ENCODE results near the gene ELMOD3.
"Not testable (repeated sequence)": the region's sequence is repeated elsewhere in the genome, so short reads cannot be mapped to it uniquely, and the experiment has no call there.

The ELMOD3 gene

DNA sequence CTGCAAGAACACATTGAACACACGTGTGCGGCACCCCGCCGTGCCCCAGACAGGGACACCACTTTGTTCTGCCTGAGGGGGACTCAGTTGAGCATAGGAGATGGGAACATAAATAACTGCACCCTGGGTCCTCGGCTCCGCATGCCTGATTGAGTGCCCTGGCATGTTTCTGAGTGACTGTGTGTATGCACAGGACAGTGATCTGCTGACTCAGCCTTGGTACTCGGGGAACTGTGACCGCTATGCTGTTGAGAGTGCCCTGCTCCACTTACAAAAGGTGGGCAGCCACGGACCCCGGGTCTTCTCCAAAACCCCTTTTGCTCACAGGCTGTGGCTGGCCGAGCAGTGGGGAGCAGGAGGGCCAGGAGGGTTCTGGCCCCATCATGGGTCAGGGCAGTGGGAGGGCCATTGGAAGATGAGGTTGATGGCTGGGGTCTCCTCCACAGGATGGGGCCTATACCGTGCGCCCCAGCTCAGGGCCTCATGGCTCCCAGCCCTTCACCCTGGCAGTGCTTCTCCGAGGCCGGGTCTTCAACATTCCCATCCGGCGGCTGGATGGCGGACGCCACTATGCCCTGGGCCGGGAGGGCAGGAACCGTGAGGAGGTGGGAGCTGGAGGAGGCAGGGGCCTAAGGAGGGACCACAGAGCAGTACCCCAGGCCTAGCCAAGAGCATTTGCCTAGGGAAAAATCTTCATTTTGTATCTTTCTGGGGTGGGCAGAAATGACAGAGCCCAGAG lies 80.8 kb downstream of the ELMOD3 start:
- no peak overlapping the region for H3K4me3 ChIP-seq (ENCODE audit: low read depth, low read length)

DNA sequence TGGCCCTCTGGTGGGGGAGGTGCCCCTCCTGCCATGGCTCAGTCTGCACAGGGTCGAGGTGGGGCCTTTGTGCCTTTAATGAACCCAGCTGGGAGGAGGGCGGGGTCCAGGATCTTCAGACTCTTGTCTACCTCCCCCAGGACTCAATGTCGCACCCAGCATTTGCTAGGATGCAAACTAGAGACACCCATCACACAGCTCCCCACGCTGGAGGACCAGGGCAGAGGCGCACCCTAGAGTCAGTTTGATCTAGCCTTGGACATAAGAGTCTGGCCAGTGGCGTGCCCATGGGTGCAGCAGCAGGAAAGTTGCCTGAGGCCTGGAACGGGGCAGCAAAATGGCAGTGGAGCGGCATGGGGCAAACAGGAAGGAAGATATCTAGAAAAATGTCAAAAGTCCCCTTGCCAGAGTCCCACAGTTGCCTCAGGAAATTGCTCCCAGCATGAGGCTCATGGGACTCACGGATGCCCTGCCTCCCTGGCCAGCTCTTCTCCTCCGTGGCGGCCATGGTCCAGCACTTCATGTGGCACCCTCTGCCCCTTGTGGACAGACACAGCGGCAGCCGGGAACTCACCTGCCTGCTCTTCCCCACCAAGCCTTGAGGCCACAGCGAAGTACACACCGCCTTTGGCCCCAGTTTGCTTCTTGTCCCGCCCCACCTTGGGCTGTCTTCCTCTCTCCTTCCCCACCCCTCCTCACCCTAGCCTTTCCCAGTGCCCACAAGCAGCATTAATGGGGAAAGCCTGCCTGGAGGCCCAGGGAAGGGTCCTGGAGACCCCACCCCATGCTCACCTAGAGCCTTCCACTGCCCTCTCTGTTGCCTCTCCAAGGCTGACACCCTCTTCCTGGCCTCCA lies 81.6 kb downstream of the ELMOD3 start:
- TF ChIP-seq CTCF (IDR thresholded peaks at IDR 0.05; ENCODE audit: control insufficient read depth, extremely low read depth, insufficient read depth), result no peak
- H3K4me3 ChIP-seq (ENCODE audit: low read depth, low read length), result no peak overlapping the region
- no peak for DNase-seq (ENCODE audit: low read depth)

More for the DNA sequence above, 80.8 kb downstream of the ELMOD3 start:
- no peak for DNase-seq (ENCODE audit: low read depth)
- TF ChIP-seq CTCF (IDR thresholded peaks at IDR 0.05; ENCODE audit: control insufficient read depth, extremely low read depth, insufficient read depth), result no peak

GRCh38 chr2:85436836-85437487 lies 82.4 kb downstream of the ELMOD3 start:
- no peak for TF ChIP-seq CTCF (IDR thresholded peaks at IDR 0.05; ENCODE audit: control insufficient read depth, extremely low read depth, insufficient read depth)
- no peak overlapping the region for H3K4me3 ChIP-seq (ENCODE audit: low read depth, low read length)
- no peak for DNase-seq (ENCODE audit: low read depth)

GRCh38 chr2:85437488-85438200 lies 83.1 kb downstream of the ELMOD3 start:
- no peak overlapping the region for H3K4me3 ChIP-seq (ENCODE audit: low read depth, low read length)
- DNase-seq (ENCODE audit: low read depth), result no peak
- no peak for TF ChIP-seq CTCF (IDR thresholded peaks at IDR 0.05; ENCODE audit: control insufficient read depth, extremely low read depth, insufficient read depth)

DNA sequence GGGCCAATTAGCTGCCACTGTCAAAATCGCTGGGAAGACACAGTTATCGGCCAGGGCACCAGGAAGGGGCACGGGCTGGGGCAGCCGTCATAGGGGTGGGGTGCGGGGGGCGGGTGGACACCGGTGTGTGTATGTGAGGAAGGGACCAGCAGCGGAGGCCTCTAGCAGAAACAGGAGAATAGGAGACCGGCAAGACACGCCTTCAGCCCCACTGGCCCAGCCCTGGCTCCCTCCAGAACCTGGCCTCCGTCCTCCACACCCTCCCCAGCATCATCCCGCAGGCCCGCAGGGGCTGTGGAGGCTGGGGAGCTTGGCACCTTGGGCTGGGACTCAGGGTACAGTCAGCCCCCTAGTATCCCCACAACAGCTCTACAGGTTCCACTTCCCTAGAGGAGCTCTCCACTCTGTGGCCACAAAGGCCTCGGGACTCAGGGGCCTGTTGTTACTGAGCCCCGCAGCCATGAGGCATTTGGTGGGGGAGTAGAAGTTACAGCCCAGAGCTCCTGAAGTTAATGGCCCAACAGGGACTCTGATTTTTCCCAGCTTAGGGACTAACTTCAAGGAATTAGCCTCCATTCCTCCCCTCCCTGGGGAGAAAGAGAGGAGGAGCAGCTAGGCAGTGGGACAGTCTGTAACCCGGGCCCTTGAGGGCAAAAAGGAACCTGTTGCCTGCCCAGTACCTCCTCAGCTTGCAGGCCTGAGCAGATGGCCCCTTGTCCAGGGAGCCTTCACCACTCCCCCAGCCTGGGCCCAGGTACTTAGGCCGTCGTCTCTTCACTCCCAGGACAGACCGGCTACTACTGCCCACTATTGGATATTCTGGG lies 83.8 kb downstream of the ELMOD3 start:
- H3K4me3 ChIP-seq (ENCODE audit: low read depth, low read length), result no peak overlapping the region
- no peak for TF ChIP-seq CTCF (IDR thresholded peaks at IDR 0.05; ENCODE audit: control insufficient read depth, extremely low read depth, insufficient read depth)
- no peak for DNase-seq (ENCODE audit: low read depth)

- TF ChIP-seq CTCF (IDR thresholded peaks at IDR 0.05; ENCODE audit: control insufficient read depth, extremely low read depth, insufficient read depth), result no peak
- no peak for DNase-seq (ENCODE audit: low read depth)
- no peak overlapping the region for H3K4me3 ChIP-seq (ENCODE audit: low read depth, low read length)
Observed at GRCh38 chr2:85439025-85439472, 84.5 kb downstream of the ELMOD3 start.

GRCh38 chr2:85439569-85439968 lies 85.0 kb downstream of the ELMOD3 start:
- not testable (repeated sequence) for H3K4me3 ChIP-seq (ENCODE audit: low read depth, low read length); DNase-seq (ENCODE audit: low read depth)
